ENCODE measurements around the gene IL10RB.
"Not testable (repeated sequence)": the region's sequence is repeated elsewhere in the genome, so short reads cannot be mapped to it uniquely, and the experiment has no call there.

DNA sequence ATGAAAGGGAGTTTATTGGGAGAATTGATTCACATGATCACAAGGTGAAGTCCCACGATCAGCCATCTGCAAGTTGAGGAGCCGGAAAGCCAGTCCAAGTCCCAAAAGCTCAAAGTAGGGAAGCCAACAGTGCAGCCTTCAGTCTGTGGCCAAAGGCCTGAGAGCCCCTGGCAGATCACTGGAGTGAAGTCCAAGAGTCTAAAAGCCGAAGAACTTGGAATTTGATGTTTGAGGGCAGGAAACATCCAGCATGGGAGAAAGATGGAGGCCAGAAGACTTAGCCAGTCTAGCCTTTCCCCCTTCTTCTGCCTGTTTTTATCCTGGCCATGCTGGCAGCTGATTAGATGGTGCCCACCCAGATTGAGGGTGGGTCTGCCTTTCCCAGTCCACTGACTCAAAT, 40.8 kb upstream of the IL10RB start:
- not testable (repeated sequence) for TF ChIP-seq CTCF (conservative IDR thresholded peaks at IDR 0.05; ENCODE audit: low read depth, low read length); POLR2A (IDR thresholded peaks at IDR 0.05; ENCODE audit: low read depth, low read length); RAD21 (IDR thresholded peaks at IDR 0.05; ENCODE audit: low read length); SMC3 (IDR thresholded peaks at IDR 0.05; ENCODE audit: low read depth, low read length); RCOR1 (IDR thresholded peaks at IDR 0.05; ENCODE audit: insufficient replicate concordance, low read length); CEBPB (IDR thresholded peaks at IDR 0.05; ENCODE audit: low read depth, low read length); MXI1 (IDR thresholded peaks at IDR 0.05; ENCODE audit: borderline replicate concordance, low read depth, low read length); MAFK (IDR thresholded peaks at IDR 0.05; ENCODE audit: low read depth, low read length); ELK1 (IDR thresholded peaks at IDR 0.05; ENCODE audit: borderline replicate concordance, low read depth, low read length); BHLHE40 (IDR thresholded peaks at IDR 0.05; ENCODE audit: low read depth, low read length)

Measured in IMR-90 (cell line).